ENCODE measurements around the gene RNASE12. TPM values are rescaled to one million over a fixed set of nuclear protein-coding genes. Genes with fewer than 3 reads are reported as not detected.

RNASE12 gene
- total and polyA plus RNA-seq, 9 of the 15 experiments (the other 6 are each of a cell fraction or from before 2014, with no cell fraction given): 0.24 TPM; not detected in 8

DNA sequence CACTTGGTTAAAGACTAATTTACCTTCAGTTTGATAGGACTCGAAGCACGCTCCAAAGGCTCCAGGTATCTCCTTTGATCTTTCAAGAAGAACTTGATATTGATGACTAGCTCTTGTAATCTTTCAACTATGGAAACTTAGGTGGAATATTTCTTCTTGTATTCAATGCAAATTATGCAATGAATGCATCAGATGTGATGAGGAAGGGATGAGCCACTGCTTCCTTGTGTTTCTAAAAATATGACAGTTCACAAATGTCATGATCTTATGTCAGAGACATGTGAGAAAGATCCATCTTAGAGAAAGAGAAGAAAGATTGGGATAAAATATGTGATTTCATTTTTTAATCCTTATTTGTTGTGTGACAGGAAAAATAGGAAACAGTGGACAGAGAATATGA is 40.2 kb downstream of the RNASE12 start (continued):
- TF ChIP-seq TCFL5 (CRISPR knock-in tag; conservative IDR thresholded peaks at IDR 0.05): no peak
- TF ChIP-seq, protein P1, sequence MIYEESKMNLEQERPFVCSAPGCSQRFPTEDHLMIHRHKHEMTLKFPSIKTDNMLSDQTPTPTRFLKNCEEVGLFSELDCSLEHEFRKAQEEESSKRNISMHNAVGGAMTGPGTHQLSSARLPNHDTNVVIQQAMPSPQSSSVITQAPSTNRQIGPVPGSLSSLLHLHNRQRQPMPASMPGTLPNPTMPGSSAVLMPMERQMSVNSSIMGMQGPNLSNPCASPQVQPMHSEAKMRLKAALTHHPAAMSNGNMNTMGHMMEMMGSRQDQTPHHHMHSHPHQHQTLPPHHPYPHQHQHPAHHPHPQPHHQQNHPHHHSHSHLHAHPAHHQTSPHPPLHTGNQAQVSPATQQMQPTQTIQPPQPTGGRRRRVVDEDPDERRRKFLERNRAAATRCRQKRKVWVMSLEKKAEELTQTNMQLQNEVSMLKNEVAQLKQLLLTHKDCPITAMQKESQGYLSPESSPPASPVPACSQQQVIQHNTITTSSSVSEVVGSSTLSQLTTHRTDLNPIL (CRISPR knock-in tag; IDR thresholded peaks at IDR 0.05): no peak

DNA sequence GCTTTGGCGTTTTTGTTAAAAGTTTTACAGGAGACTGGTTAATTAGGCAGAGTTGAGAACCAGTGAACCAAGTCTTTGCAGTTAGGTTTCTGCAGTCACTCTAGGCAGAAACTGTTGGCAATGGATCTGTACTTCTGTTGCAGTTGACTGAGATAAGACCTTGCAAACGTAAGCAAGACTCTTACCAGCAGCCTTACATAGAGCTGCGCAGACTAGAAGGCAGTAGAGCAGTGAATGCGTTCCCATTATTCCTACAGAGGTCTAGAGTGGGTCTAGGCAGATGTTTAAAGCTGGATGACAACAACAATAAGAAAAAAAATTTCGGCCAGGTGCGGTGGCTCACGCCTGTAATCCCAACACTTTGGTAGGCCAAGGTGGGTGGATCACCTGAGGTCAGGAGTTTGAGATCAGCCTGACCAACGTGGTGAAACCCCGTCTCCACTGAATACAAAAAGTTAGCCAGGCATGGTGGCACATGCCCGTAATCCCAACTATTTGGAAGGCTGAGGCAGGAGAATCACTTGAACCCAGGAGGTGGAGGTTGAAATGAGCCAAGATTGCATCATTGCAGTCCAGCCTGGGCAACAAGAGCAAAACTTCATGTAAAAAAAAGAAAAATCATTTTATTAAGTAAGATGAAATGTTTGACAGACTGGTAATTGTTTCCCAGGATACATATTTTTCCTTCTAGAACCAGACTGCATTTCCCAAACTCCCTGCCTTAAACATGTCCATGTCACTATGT is 42.6 kb downstream of the RNASE12 start:
- ChIA-PET POLR2A (interaction anchor here (0.6 kb wide), 1 partner anchor 339 kb away, joined by 3 read pairs; no protein-coding TSS in a partner anchor), CTCF (ENCODE audit: low intra/inter-chr PET ratio) (no interaction called here)
- Histone ChIP-seq H3K9ac (ENCODE audit: insufficient read depth in 1 of 2, low read depth in 2 of 2, low read length in 2 of 2) (no peak overlapping the region), H3K4me2 (ENCODE audit: insufficient read depth, low read length) (no peak overlapping the region), H2AFZ (ENCODE audit: low read depth, low read length) (peak overlapping the region; percentile 26), H3K79me2 (ENCODE audit: control insufficient read depth, insufficient read depth, low read length) (no peaks in the 10 kb centered on the region), H4K20me1 (replicated peaks; ENCODE audit: control insufficient read depth, insufficient read depth, low read length) (no peaks in the 10 kb centered on the region), H3K27ac (ENCODE audit: extremely low read depth, low read depth, low read length) (no peak overlapping the region), H3K27me3 (ENCODE audit: control insufficient read depth in 2 of 2, insufficient read depth in 2 of 2, low read length in 2 of 2) (no peaks in the 10 kb centered on the region), H3K9me1 (ENCODE audit: control insufficient read depth, insufficient read depth, low read length) (no peaks in the 10 kb centered on the region), H3K36me3 (ENCODE audit: control insufficient read depth, insufficient read depth, low read length) (no peaks in the 10 kb centered on the region), H3K4me3 (no peak overlapping the region), H3K4me1 (replicated peaks in 1 of 2; ENCODE audit: control insufficient read depth in 2 of 2, insufficient read depth in 2 of 2, low read length in 2 of 2) (peaks cover 0 to 6% of the 10 kb centered on the region in 2 experiments; a peak in 3 of 5 replicates), H3K9me3 (replicated peaks; ENCODE audit: control insufficient read depth, insufficient read depth, low read depth, low read length) (no peaks in the 10 kb centered on the region)
- FAIRE-seq (peak; percentile 73), DNase-seq (ENCODE audit: extremely low read depth in 1 of 4, low spot score in 3 of 4) (peak in 2 of 4 experiments; percentile 16 to 33), ATAC-seq (peak; percentile 90)
- BruUV-seq (replicated peaks): no TSS peak
- in situ Hi-C loops (cut with MboI): no loop called here
- 23% methylated on average over 7 of the region's 10 CpGs for WGBS (ENCODE audit: insufficient coverage, low coverage, missing lambda C conversion rate)
- intact Hi-C loops (cut with micrococcal nuclease): loop anchor here (5.0 kb wide), 1 partner anchor 59 kb away; no protein-coding TSS in a partner anchor
- TF ChIP-seq SMAD2 (IDR thresholded peaks at IDR 0.05; ENCODE audit: low read depth, low read length): no peak
- TF ChIP-seq NRF1 (conservative IDR thresholded peaks at IDR 0.05 in 1 of 2, IDR thresholded peaks at IDR 0.05 in 1 of 2): peak; percentile 46 to 58
- TF ChIP-seq TRIM24 (IDR thresholded peaks at IDR 0.05): peak in 1 of 2 experiments; percentile 28; a peak in 1 of 4 replicates
- TF ChIP-seq DMBX1 (CRISPR knock-in tag; IDR thresholded peaks at IDR 0.05; ENCODE audit: borderline replicate concordance): 0 out of 2 replicates have a peak, but pooled peaks have one; percentile 13
- TF ChIP-seq ATF1 (CRISPR knock-in tag; IDR thresholded peaks at IDR 0.05): no peak
- peak; percentile 56; the same call in 1 of the 2 replicates for TF ChIP-seq ATF1 (tag; IDR thresholded peaks at IDR 0.05)
- TF ChIP-seq, protein P2, sequence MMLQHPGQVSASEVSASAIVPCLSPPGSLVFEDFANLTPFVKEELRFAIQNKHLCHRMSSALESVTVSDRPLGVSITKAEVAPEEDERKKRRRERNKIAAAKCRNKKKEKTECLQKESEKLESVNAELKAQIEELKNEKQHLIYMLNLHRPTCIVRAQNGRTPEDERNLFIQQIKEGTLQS (IDR thresholded peaks at IDR 0.05): peak; percentile 71
- TF ChIP-seq, protein P2 (CRISPR knock-in tag; conservative IDR thresholded peaks at IDR 0.05): no peak
- 0 out of 2 replicates have a peak, but pooled peaks have one; percentile 22 for TF ChIP-seq EHMT2 (IDR thresholded peaks at IDR 0.05)
- 0 out of 2 replicates have a peak, but pooled peaks have one; percentile 47 for TF ChIP-seq CREM (IDR thresholded peaks at IDR 0.05; ENCODE audit: low read depth)
- TF ChIP-seq, protein P3, sequence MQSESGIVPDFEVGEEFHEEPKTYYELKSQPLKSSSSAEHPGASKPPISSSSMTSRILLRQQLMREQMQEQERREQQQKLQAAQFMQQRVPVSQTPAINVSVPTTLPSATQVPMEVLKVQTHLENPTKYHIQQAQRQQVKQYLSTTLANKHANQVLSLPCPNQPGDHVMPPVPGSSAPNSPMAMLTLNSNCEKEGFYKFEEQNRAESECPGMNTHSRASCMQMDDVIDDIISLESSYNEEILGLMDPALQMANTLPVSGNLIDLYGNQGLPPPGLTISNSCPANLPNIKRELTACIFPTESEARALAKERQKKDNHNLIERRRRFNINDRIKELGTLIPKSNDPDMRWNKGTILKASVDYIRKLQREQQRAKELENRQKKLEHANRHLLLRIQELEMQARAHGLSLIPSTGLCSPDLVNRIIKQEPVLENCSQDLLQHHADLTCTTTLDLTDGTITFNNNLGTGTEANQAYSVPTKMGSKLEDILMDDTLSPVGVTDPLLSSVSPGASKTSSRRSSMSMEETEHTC (IDR thresholded peaks at IDR 0.05): no peak
- TF ChIP-seq TAL1 (IDR thresholded peaks at IDR 0.05): 0 out of 2 replicates have a peak, but pooled peaks have one; percentile 6
- no peak for TF ChIP-seq ZBTB8A (IDR thresholded peaks at IDR 0.05; ENCODE audit: partially characterized antibody)
- TF ChIP-seq NEUROD1 (IDR thresholded peaks at IDR 0.05; ENCODE audit: borderline replicate concordance, low read depth, low read length, partially characterized antibody): no peak

Measured in K562 (cell line).